ENCODE data around the gene NOP58. TPM values are rescaled to one million over a fixed set of nuclear protein-coding genes. Genes with fewer than 3 reads are reported as not detected.
"Not testable (repeated sequence)": the region's sequence is repeated elsewhere in the genome, so short reads cannot be mapped to it uniquely, and the experiment has no call there.

NOP58 gene
- total and polyA plus RNA-seq, 10 donors, result 57.2 to 123 (median 76.2) TPM

DNA sequence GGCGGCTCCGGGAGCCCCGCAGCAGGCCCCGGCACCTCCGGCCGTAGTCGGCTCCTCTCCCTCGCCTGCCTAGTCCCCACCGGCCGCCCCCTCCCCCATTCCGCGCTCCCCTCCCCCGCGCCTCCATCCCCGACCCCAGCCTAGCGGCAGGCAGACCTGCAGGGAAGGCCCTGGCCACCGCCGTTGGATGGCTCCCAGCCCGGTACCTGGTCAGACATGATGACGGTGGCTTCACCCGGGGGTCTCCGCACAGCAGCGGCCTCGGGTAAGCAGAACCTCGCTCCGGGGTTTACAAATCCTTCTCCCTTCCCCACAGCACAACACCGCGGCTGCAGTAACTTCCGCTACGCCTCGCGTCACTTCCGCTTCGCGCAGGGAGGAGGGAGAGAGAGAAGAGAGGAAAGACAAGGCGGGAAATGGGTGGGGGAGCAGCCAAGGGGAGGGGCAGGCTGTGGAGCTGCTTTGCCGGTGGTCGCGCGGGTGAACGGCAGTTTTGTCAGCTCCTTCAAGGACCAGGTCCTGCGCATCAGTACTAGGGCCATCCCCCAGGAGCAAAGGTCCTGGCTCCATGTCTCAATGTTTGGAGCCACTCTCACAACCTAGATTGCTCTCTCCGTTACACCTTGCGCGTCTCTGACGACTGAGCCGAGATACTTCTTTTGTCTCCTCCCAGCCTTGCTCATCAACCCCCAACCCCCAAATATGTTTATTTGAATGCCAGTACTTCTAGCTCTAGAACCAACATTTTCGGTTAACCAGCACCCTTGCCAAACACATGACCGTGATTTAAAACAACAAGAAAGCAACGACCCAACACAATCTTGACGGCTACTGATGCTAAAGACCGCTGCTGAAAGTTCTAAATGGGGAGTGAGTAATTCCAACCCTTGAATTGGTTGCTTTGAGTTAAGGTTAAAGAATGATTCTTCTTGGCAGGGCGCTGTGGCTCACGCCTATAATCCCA lies 27.0 kb upstream of the NOP58 start, which contains the start of gene SUMO1:
Gene SUMO1, minus strand, starts transcription at position 364 of the 964 bp plus-strand sequence. Its CDS starts 146 bp downstream, at position 218.
- peak; percentile 98 for DNase-seq
- TF ChIP-seq POLR2AphosphoS5 (IDR thresholded peaks at IDR 0.05), result peak; percentile 89 to 95 (median 92)
- TF ChIP-seq CTCF (IDR thresholded peaks at IDR 0.05 in 8 of 11, conservative IDR thresholded peaks at IDR 0.05 in 3 of 11), result no peak
- TF ChIP-seq POLR2A (IDR thresholded peaks at IDR 0.05), result peak in 1 of 3 donors; percentile 27

DNA sequence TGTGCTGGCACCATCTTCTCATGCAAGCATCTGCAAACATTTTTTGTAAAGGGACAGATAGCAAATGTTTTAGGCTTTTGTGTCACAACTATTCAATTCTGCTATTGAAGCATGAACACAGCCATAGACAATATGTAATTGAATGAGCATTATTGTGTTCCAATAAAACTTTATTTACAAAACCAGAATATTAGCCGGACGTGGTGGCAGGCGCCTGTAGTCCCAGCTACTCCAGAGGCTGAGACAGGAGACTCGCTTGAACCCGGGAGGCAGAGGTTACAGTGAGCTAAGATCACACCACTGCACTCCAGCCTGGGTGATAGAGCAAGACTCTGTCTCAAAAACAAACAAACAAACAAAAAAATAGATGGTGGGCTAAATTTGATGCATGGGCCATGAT lies 17.9 kb upstream of the NOP58 start:
- WGBS, 5 donors, result 93 to 98% (median 96%) methylated on average over 5 of the region's 5 CpGs
- intact Hi-C loops (cut with DNase I; ENCODE audit: low total_unique reads); H3K27me3 ChIP-seq (replicated peaks in 1 of 7): not testable (repeated sequence)

More for the DNA sequence above, 27.0 kb upstream of the NOP58 start, which contains the start of gene SUMO1:
- Histone ChIP-seq H3K36me3 (no peaks in the 10 kb centered on the region), H3K9me3 (no peaks in the 10 kb centered on the region), H3K27me3 (replicated peaks in 1 of 7) (no peaks in the 10 kb centered on the region), H3K4me1 (peaks cover 20 to 51% (median 34%) of the 10 kb centered on the region in 6 donors), H3K27ac (peak within 1 kb of the TSS; percentile 71 to 95 (median 91)), H3K4me3 (peak within 1 kb of the TSS; percentile 83 to 98 (median 92))
- intact Hi-C loops (cut with DNase I; ENCODE audit: low total_unique reads), result no loop called here
- 4 to 6% (median 4%) methylated on average over 35 to 47 of the region's 54 CpGs for WGBS, 5 donors

GRCh38 chr2:202249521-202250253 lies 15.9 kb upstream of the NOP58 start:
- TF ChIP-seq POLR2A (IDR thresholded peaks at IDR 0.05) (no peak), CTCF (IDR thresholded peaks at IDR 0.05 in 8 of 11, conservative IDR thresholded peaks at IDR 0.05 in 3 of 11) (no peak), POLR2AphosphoS5 (IDR thresholded peaks at IDR 0.05) (no peak)
- 68 to 78% (median 73%) methylated on average over 10 of the region's 10 CpGs for WGBS, 5 donors
- H3K27me3 ChIP-seq (replicated peaks in 1 of 7), result no peaks in the 10 kb centered on the region
- no peaks in the 10 kb centered on the region for H3K4me1 ChIP-seq
- intact Hi-C loops (cut with DNase I; ENCODE audit: low total_unique reads), result no loop called here
- DNase-seq, result no peak
- H3K36me3 ChIP-seq, result no peaks in the 10 kb centered on the region
- H3K4me3 ChIP-seq, result no peak overlapping the region
- no peaks in the 10 kb centered on the region for H3K9me3 ChIP-seq
- no peak overlapping the region for H3K27ac ChIP-seq

More for the DNA sequence above, 17.9 kb upstream of the NOP58 start:
- not testable (repeated sequence) for H3K36me3 ChIP-seq, H3K27ac ChIP-seq, H3K9me3 ChIP-seq, DNase-seq, H3K4me1 ChIP-seq, H3K4me3 ChIP-seq

GRCh38 chr2:202251494-202251893 lies 14.1 kb upstream of the NOP58 start:
- TF ChIP-seq CTCF (IDR thresholded peaks at IDR 0.05 in 8 of 11, conservative IDR thresholded peaks at IDR 0.05 in 3 of 11) (no peak), POLR2A (IDR thresholded peaks at IDR 0.05) (no peak), POLR2AphosphoS5 (IDR thresholded peaks at IDR 0.05) (no peak)
- DNase-seq, result no peak
- H3K4me1 ChIP-seq, result no peaks in the 10 kb centered on the region
- H3K27ac ChIP-seq, result no peak overlapping the region
- intact Hi-C loops (cut with DNase I; ENCODE audit: low total_unique reads), result no loop called here
- no peaks in the 10 kb centered on the region for H3K9me3 ChIP-seq
- H3K4me3 ChIP-seq, result no peak overlapping the region
- H3K36me3 ChIP-seq, result no peaks in the 10 kb centered on the region
- 84 to 95% (median 89%) methylated on average over 5 of the region's 5 CpGs for WGBS, 5 donors
- no peaks in the 10 kb centered on the region for H3K27me3 ChIP-seq (replicated peaks in 1 of 7)

Measured in spleen (tissue), 11 donors.